NAMALWA (cell line): ENCODE data around the gene ZNF860.
"Not testable (repeated sequence)": the region's sequence is repeated elsewhere in the genome, so short reads cannot be mapped to it uniquely, and the experiment has no call there.

Experiments used
- DNase-seq: peaks from one replicate; pipeline ENCODE4 v3.0.0-alpha.2; 2015; ENCODE audit warnings: low spot score

ZNF860 gene

GRCh38 chr3:31997500-31997899 is 15.9 kb downstream of the ZNF860 start:
- DNase-seq, result no peak

- no peak for DNase-seq
Observed at GRCh38 chr3:31999907-32000439, 18.4 kb downstream of the ZNF860 start.

- no peak for DNase-seq
Observed at GRCh38 chr3:32000877-32001276, 19.3 kb downstream of the ZNF860 start.

GRCh38 chr3:32002561-32003368 is 21.2 kb downstream of the ZNF860 start:
- no peak for DNase-seq

GRCh38 chr3:32003380-32003779 is 21.8 kb downstream of the ZNF860 start:
- no peak for DNase-seq

GRCh38 chr3:32004113-32004765 is 22.7 kb downstream of the ZNF860 start:
- no peak for DNase-seq

- no peak for DNase-seq
Observed at GRCh38 chr3:32009101-32009500, 27.6 kb downstream of the ZNF860 start.

GRCh38 chr3:32009957-32010356 is 28.4 kb downstream of the ZNF860 start:
- DNase-seq, result peak; percentile 55

- not testable (repeated sequence) for DNase-seq
Observed at GRCh38 chr3:32010699-32011098, 29.1 kb downstream of the ZNF860 start.

GRCh38 chr3:32015638-32016037 is 34.1 kb downstream of the ZNF860 start:
- not testable (repeated sequence) for DNase-seq

GRCh38 chr3:32017286-32017685 is 35.7 kb downstream of the ZNF860 start:
- no peak for DNase-seq

GRCh38 chr3:32018757-32019564 is 37.4 kb downstream of the ZNF860 start:
- DNase-seq, result peak; percentile 65

GRCh38 chr3:32021155-32021554 is 39.6 kb downstream of the ZNF860 start:
- no peak for DNase-seq

GRCh38 chr3:32021748-32022147 is 40.2 kb downstream of the ZNF860 start:
- DNase-seq, result no peak

- no peak for DNase-seq
Observed at GRCh38 chr3:32022947-32023346, 41.4 kb downstream of the ZNF860 start.

- DNase-seq, result peak; percentile 88
Observed at GRCh38 chr3:32026593-32026992, 45.0 kb downstream of the ZNF860 start.

GRCh38 chr3:32037932-32038267 is 56.4 kb downstream of the ZNF860 start:
- no peak for DNase-seq

GRCh38 chr3:32041316-32041715 is 59.8 kb downstream of the ZNF860 start:
- no peak for DNase-seq
